H1 (cell line): ENCODE measurements around the gene SAMD4A. TPM values are rescaled to one million over a fixed set of nuclear protein-coding genes. Genes with fewer than 3 reads are reported as not detected.

Experiments
- BRCA1 ChIP-seq: IDR thresholded peaks from 2 replicates; pipeline ENCODE4 v1.6.1; 2012; ENCODE audit warnings: low read depth, low read length, improper control_type of control experiment
- CREB1 ChIP-seq: IDR thresholded peaks from 2 replicates; pipeline ENCODE4 v1.6.1; 2012; ENCODE audit warnings: inconsistent platforms
- SAP30 ChIP-seq: fragments of 300-600 bp; sonication (generic); IDR thresholded peaks from 2 replicates; pipeline ENCODE4 v1.7.1; 2012; ENCODE audit warnings: low read length, moderate library complexity, mild to moderate bottlenecking, inconsistent platforms; ENCODE audit not compliant: insufficient read depth, insufficient replicate concordance
- polyA plus RNA-seq, 7 experiments: library from polyadenylated mRNA; depleted of rRNA in 3 of 7; stranded (reverse) in 5 of 7; unstranded in 2 of 7; fragments of >200 nt in 5 of 7; fragments of 200-250 nt in 2 of 7; gene quantifications; 1 replicate in 5 of 7; 2 replicates in 1 of 7; 4 replicates in 1 of 7; pipeline versions ENCODE4 v1.2.1 to v1.2.3, GENCODE V29; 2011 to 2013; ENCODE audit warnings: missing spikeins in 2 of 7, mixed read lengths in 2 of 7
- total RNA-seq: library from RNA; stranded (reverse); fragmentation: NEBNext Ultra II Directional; extraction: Animal tissue kit (Norgen Biotek cat#: 25700); gene quantifications from 2 replicates; pipeline ENCODE4 v1.2.1, GENCODE V29; 2021

SAMD4A gene
- total and polyA plus RNA-seq, 2 of the 8 experiments (the other 6 are each of a cell fraction or from before 2014, with no cell fraction given) = 2.4 to 12.3 TPM

GRCh38 chr14:54746019-54746418, 179.1 kb downstream of the SAMD4A start (continued):
- TF ChIP-seq BRCA1 (no peak), CREB1 (no peak), SAP30 (no peak)
